T-helper 1 cell (primary cell): ENCODE results near the gene DIP2A.
"Not testable (repeated sequence)": the region's sequence is repeated elsewhere in the genome, so short reads cannot be mapped to it uniquely, and the experiment has no call there.

Source experiments
- DNase-seq, 5 donors: peaks; one replicate each; pipeline ENCODE4 v3.0.0-alpha.2; 2012 to 2020

DIP2A gene

DNA sequence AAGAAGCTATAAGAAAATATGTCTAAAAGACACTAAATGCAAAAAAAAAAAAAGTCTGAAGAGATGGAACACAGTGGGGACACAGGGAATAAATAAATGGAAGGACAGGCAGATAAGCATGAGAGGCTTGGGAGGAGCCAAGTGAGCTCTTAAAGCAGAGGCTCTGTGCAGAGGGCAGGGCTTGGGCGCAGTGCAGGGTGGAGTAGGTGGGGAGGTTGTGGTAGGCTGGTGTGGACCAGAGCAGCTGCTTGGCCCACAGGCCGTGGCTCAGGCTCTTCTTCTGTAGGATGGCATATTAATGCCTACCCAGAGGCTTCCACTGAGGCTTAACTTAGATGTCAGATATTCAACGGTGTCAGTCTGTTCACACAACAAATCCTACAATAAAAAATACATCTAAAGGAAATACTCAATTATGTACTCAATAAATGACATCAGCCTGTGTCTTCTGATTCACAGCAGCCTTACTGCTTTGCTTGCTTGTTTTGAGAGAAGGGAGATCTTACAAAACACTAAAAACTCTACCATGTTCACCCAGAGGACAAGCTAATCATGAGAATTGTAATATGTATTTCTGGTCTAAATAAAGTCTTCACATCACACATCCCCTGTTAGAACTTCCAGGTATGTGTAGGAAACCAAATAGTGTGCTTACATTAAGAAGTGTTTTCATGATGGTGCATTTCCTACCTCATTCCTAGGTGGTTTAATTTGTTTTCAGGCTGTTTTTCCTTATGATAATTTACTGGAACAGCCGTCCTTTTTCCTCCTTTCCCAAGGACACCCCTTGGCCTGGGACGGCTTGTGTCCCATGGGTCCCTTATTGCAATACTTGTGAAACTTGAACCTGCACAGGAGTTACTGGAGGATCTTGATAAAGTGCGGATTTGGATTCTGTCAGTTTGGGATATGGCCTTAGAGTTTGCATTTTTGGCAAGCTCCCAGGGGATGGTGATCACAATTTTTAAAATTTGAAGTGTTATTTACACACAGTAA is 24.9 kb downstream of the DIP2A start:
- DNase-seq = no peak

DNA sequence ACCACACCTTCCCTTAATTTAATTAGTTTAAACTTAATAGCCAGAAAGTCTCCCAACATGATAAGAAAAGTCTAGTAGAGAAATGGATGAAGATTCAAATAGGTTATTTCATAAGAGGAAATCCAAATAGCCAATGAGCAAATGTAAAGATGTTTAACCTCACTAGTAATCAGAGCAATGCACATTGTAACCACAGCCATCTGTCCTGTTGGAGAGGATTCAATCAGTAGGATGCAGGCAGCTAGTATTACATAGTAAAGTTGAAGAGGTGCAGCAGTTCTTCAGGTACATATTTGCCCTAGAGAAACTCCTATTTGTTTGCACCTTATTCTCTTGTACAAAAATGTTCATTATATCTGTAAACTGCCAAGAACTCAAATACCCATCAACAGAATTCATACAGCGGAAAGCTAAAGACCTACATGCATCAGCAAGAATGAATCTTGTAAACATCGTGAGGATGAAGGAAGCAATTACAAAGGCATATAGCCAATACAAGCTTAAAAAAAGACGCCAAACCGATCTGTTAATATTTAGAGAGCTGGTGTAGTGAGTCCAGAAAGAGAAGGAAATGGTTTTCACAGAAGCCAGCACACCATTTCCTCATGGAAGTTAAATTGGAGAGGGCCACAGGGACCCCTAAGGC is 27.9 kb downstream of the DIP2A start:
- no peak for DNase-seq

DNA sequence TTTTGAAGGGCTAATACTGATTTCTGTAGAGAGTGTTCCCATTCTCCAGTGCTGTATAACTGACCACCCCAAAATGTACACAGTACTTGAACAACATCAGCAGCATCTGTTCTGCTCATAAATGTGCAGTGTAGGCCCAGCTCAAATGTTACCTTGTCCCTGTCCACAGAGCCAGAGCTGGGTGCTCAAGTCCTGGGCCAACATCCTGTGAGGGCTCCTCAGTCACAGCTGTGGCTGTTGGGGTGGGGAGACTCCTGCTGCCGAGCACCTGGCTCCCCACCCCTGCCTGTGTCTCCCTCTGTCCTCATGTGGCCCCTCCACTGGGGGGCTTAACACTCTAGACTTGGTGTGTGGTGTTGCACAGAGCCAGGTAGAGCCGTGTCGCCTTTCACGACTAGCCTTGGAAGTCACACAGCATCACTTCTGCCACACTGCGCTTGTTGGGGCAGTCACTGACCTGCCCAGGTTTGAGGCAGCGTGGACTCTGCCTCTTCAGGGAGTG is 30.5 kb downstream of the DIP2A start:
- DNase-seq = no peak

DNA sequence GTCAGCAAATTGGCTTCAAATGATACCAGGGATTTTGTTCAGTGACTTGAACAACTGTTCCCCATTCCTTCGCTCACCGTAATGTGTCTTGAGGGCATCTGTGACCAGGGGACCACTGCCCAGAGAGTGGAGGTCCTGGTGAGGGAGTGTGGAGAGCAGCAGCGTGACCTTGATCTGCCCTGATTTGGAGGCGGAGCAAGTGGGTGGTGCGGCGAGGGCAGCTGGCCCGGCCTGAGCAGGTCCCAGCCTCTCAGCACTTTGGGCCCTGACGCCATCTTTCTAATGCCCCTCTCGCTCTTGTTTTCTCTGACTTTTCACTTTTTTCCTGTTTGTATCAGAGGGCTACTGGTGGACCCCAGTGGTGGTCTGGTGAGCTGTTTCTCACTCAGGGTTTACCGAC is 31.1 kb downstream of the DIP2A start:
- DNase-seq = no peak

DNA sequence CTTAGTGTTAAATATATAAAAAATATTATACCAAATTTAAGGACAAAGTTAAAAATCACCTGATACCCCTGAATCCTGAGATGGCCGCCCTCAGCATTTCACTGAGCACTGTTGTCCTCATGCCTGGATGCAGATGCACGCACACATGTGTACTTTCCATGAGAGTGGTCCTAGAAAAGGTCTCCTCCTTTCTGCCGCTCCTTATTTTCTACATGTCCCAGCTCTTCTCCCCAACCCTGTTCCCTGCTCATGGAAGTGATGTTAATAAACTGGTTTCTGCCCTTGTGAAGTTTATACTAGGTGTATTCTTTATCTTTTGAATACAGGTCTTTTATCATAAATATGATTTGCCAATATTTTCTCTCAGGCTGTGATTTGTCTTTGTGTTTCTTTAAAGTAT is 32.9 kb downstream of the DIP2A start:
- DNase-seq = no peak

GRCh38 chr21:46492851-46493250 is 34.2 kb downstream of the DIP2A start:
- no peak for DNase-seq

- DNase-seq = no peak
Measured at GRCh38 chr21:46493828-46494227, 35.1 kb downstream of the DIP2A start.

- no peak for DNase-seq
Measured at GRCh38 chr21:46498335-46499050, 39.8 kb downstream of the DIP2A start.

DNA sequence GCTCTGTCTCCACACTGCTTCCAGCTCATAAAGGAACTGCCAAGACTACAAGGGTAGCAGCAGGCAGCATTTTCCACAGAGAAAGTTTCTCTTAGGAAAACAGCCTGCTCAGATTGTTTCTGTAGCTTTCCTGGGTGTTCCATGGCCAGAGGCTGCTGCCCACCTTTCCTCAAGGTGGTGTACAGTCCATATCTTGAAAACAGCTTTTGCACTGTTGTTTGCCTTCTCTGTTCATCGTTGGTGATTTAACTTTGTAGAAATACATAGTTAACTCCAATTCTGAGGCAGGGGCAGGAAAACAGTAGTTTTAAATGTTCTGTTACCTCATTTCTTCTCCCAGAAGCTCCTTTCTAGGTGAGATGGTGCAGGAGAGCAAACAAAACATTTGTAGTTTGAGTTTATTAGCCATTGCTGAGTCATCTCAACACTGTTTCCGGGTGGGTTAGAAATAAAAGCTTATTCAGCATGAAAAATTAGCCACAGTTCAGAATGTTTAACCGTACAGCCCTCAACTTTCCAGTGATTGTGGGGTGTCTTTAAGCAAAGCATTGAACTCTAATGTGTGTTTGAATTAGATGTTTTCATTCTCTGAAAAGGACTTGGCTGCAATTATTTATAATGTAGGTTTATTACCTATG is 41.7 kb downstream of the DIP2A start:
- peak in 1 of 5 donors; percentile 57 for DNase-seq

- DNase-seq = peak in 1 of 5 donors; percentile 13
Measured at GRCh38 chr21:46503922-46504550, 45.3 kb downstream of the DIP2A start.

DNA sequence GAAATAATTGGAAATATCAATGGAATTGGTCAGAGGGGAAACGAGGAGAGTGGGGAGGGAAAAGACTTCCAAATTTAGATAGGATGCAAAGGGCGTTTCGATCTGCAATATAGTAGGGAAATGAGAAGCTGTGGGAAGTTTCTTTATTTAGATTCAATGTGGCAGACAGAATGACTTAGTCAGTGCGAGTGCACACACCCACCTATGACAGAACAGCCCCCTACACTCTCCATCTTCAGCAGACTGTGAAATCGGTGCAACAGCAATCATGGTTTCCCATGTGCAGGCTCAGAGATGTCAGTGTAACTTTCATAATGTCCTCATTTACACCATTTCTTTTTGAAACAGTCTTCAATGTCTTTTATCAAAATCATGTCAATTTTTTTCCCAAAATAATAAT is 46.0 kb downstream of the DIP2A start:
- DNase-seq = no peak

- no peak for DNase-seq
Measured at GRCh38 chr21:46507562-46507961, 48.9 kb downstream of the DIP2A start.

- no peak for DNase-seq
Measured at GRCh38 chr21:46509741-46510502, 51.2 kb downstream of the DIP2A start.

DNA sequence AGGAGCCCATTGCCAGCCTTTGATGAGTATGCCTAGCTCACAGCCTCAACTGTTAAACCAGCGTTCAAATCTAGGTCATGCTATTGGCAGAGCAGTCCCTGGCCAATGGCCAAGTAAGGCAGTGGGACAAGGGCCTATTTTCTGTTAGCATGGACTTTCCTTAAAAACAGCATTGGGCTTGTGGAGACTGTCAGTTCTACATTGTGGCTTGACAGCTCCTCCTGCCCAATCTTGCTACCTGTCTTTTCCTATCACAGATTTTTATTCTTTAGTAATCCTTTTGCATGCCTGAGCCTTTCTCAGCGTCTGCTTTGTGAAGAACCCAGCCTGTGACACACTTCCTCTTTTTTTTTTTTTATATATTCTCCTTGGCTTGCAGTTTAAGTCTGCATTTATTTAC is 56.4 kb downstream of the DIP2A start:
- DNase-seq = no peak

- no peak for DNase-seq
Measured at GRCh38 chr21:46516068-46516467, 57.4 kb downstream of the DIP2A start.

- DNase-seq = no peak
Measured at GRCh38 chr21:46517361-46517760, 58.7 kb downstream of the DIP2A start.

- DNase-seq = no peak
Measured at GRCh38 chr21:46518983-46519583, 60.4 kb downstream of the DIP2A start.

GRCh38 chr21:46527393-46527792 is 68.7 kb downstream of the DIP2A start:
- DNase-seq = not testable (repeated sequence)

DNA sequence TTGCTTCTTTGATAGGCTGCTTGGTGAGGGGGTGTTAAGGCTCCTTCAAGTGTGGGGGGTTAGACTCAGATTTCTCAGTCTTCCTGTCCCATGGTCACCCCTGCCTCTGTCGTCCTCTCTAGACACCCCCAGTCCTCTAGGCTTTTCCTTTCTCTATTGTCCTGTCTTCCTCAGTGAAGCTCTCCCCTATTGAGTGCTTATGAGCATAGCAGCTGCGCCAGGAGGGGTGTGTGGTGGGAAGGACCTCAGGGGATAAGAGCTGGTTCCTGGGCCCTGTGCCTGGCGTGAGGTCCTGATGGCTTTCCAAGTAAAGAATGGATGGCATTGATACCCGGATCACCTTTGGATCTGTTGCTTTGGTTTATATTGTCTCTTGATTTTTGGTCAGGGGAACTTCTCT is 69.1 kb downstream of the DIP2A start:
- no peak for DNase-seq

DNA sequence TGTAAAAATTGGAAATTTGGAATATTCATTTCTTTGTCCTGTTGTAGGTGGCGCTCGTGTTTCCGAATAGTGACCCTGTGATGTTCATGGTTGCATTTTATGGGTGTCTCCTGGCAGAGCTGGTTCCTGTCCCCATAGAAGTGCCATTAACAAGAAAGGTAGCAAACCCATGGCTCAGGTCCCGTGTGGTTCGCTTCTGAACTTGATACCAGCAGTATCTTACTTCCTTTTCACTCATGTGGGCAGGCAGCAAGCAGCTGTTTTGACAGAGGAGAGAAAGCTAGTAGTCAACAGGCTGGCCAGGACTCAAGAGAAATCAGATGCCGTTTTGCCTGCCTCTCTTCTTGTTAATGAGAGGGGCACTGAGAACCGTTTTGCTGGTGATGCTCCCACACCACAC is 73.4 kb downstream of the DIP2A start:
- DNase-seq = no peak

- DNase-seq = no peak
Measured at GRCh38 chr21:46537026-46537425, 78.3 kb downstream of the DIP2A start.
